CD4-positive, alpha-beta T cell treated with Interleukin-2 at 100 ng/mL for 4 hours (primary cell): ENCODE measurements around the gene CDC5L.
"Not testable (repeated sequence)": the region's sequence is repeated elsewhere in the genome, so short reads cannot be mapped to it uniquely, and the experiment has no call there.

Source experiments
- DNase-seq: peaks from one replicate; pipeline ENCODE4 v3.0.0-alpha.2; 2020; ENCODE audit warnings: low spot score

The CDC5L gene

GRCh38 chr6:44387346-44388134 is at the start of gene CDC5L:
CDC5L (plus strand) TSS chr6:44387706; CDS start chr6:44387824, 118 bp downstream.
- DNase-seq, result peak; percentile 96

GRCh38 chr6:44338228-44339122 is 49.0 kb upstream of the CDC5L start:
- DNase-seq, result peak; percentile 73

GRCh38 chr6:44339301-44339700 is 48.2 kb upstream of the CDC5L start:
- no peak for DNase-seq

GRCh38 chr6:44339763-44340625 is 47.5 kb upstream of the CDC5L start:
- DNase-seq, result no peak

GRCh38 chr6:44341095-44341890 is 46.2 kb upstream of the CDC5L start:
- DNase-seq, result no peak

GRCh38 chr6:44342052-44342451 is 45.5 kb upstream of the CDC5L start:
- no peak for DNase-seq

GRCh38 chr6:44342489-44342888 is 45.0 kb upstream of the CDC5L start, which contains the start of gene SPATS1:
SPATS1 (plus strand) TSS chr6:44342650; CDS start chr6:44343096, 446 bp downstream.
- no peak for DNase-seq

GRCh38 chr6:44346818-44347217 is 40.7 kb upstream of the CDC5L start:
- DNase-seq, result not testable (repeated sequence)

- no peak for DNase-seq
These were observed 37.4 kb upstream of the CDC5L start for GRCh38 chr6:44349904-44350649.

- DNase-seq, result not testable (repeated sequence)
These were observed 36.9 kb upstream of the CDC5L start for GRCh38 chr6:44350650-44350994.

- no peak for DNase-seq
These were observed 35.2 kb upstream of the CDC5L start for GRCh38 chr6:44352259-44352658.

GRCh38 chr6:44353336-44353735 is 34.2 kb upstream of the CDC5L start:
- no peak for DNase-seq

GRCh38 chr6:44355640-44356039 is 31.9 kb upstream of the CDC5L start:
- no peak for DNase-seq

- no peak for DNase-seq
These were observed 31.0 kb upstream of the CDC5L start for GRCh38 chr6:44356487-44356886.

GRCh38 chr6:44359973-44360372 is 27.5 kb upstream of the CDC5L start:
- DNase-seq, result no peak

GRCh38 chr6:44361947-44362346 is 25.6 kb upstream of the CDC5L start:
- DNase-seq, result no peak

- no peak for DNase-seq
These were observed 24.1 kb upstream of the CDC5L start for GRCh38 chr6:44363377-44363926.

GRCh38 chr6:44366781-44367180 is 20.7 kb upstream of the CDC5L start:
- DNase-seq, result no peak

- DNase-seq, result no peak
These were observed 19.8 kb upstream of the CDC5L start for GRCh38 chr6:44367681-44368080.

GRCh38 chr6:44373051-44373450 is 14.5 kb upstream of the CDC5L start:
- DNase-seq, result no peak
